KG1 (cell line): ENCODE results near the gene BIRC7.

ENCODE experiments used
- DNase-seq: peaks from one replicate; lab custom pipeline; 2025; lab: John Stamatoyannopoulos, UW

Gene BIRC7

DNA sequence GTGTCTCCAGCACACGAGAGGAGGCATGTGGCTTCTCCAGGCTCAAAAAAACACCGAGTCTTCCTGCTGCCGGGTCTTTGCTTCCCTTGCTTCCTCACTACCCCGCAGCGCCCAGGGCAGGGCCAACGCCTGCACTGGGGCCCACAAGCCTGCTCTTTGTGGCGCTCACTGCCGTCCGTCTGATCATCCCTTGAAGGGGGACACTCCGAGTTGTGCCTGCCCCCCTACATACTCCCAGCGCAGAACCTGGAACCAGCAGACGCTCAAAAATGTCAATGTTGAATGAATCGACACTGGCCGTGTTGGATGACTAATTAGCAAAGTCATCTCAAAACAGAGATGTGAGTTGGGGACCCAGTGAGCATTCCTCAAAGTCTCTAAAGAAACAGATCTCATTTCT, 28.8 kb downstream of the BIRC7 start:
- DNase-seq: no peak

- no peak for DNase-seq
These were observed 30.3 kb downstream of the BIRC7 start for GRCh38 chr20:63265891-63266515.

DNA sequence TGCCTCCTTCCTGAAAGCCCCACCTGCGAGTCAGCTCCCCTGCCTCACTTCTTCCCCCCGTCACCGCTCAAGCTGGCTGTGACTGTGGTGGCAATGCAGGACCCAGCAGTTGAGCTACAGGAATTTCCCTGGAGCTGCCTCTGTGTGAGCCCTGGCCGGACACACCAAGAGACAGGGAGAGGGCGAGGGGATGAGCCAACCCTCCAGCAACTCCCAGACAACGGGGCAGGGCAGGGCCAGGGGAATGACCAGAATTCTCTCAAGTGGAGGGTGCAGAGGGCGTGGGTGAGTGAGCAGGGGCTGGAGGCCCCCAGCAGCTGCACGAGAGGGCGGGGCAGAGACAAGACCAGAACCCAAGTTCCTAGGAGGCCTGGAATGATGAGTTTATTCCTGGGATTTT, 32.0 kb downstream of the BIRC7 start:
- no peak for DNase-seq

DNA sequence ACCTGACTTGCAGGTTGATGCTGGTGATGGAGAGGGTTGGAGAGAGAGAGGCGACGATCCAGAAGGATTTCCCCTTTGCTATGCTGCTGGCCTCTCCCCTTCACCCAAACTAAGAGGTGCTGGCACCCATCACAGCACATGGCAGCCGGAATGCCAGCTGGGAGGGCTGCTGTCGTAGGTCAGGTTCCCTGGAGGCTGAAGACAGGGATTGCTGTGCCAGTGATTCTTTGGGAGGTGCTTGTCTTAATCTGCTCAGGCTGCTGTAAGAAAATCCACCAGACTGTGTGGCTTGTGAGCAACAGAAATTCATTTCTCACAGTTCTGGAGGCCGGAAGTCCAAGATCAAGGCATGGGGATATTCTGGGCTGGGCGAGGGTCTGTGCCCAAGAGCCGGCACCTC, 32.6 kb downstream of the BIRC7 start:
- DNase-seq: no peak

- no peak for DNase-seq
These were observed 33.1 kb downstream of the BIRC7 start for GRCh38 chr20:63268671-63269439.

DNA sequence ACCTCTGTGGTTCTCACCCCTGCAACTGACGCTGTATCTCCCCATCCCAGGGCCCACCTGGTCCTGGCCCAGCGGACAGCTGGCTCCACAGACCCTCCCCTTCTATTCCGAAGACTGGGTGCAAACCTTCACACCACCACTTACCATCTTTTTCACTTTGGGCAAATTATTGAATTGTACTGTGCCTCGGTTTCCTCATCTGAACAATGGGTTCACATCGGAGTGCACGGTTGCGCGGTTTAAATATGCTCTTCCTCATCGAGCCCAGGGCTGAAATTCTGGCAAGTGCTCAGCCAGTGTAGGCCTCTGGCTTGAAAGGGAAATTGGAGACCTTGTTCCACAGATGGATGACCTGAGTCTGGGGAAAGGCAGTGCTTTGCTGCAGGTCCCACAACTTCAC, 34.0 kb downstream of the BIRC7 start:
- DNase-seq: no peak

DNA sequence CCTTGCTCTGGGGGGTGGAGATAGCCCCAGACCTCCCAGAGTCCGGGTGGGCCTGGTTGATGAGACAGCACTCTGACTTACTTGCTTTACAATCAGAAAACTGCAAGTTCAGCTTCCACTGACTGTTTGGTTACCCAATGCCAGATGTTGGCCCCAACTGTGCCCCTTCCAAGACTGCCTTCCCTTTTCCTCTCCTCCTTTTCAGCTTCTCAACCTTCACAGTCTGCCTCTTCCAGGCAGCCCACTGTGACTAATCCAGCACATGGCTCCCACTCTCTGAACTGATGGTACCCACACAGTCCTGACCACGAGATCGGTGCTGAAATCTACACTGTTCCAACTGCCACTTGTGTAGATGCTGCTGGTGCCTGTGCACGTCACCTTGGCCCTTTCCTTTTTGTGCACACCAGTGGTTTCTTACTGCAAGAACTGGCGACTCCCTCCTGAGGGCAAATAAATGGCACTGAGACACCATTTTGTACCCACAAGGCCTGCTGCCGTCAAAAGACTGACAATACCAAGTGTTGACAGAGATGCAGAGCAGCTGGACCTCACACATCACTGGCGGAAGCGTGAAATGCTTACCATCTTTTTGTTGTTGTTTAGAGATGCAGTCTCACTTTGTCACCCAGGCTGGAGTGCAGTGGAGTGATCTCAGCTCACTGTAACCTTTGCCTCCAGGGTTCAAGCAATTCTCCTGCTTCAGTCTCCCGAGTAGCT, 35.1 kb downstream of the BIRC7 start:
- DNase-seq: no peak

DNA sequence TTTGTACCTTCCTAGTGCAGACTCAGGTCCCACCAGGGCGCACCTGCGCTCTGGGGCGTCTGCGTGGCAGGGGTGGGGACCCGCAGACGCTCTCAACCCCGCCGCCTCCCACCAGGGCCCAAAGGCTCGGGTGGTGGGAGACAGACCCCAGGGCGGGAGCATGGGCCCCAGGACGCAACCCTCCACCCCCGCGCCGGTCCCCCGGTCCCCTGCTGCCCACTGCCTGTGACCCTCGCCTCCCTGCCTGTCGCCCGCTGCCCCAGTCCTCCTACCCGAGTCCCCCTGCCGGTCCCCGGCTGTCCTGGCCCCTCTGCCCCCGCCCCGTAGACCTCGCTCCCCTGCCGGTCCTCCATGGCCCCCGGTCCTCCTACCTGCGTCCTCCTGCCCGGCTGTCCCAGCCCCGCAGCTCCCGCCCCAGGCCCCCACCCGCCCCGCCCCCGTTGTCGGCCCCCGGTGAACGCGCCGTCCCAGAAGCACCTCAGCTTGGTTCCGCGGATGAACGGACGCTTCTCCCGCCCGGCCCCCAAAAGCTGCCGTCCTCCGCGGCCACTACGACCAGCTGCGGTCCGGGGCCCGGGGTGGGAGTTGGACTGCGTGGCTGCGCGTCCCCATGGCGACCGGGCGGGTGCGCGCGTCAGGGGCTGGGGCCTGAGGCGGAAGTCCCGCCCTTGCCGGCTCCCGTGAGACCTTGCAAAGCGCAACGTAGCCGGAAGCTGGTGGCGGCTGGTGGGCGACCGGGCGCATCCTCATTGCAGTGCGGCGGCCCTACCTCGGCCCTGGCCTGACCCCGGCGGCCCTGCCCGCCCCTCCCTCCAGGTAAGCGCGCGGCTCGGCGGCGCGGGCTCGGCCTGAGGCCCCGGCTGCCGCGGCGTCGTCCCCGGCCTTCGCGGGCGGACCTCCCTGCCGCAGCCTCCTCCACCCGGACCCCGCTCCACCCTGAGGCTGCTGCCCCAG, 36.7 kb downstream of the BIRC7 start, which contains the start of gene ARFGAP1:
Gene ARFGAP1 (plus strand): TSS at position 709 of the 954 bp plus-strand sequence. CDS start 2,768 bp downstream, outside the sequence.
- peak; percentile 77 for DNase-seq

- no peak for DNase-seq
These were observed 37.4 kb downstream of the BIRC7 start for GRCh38 chr20:63273059-63273579.

DNA sequence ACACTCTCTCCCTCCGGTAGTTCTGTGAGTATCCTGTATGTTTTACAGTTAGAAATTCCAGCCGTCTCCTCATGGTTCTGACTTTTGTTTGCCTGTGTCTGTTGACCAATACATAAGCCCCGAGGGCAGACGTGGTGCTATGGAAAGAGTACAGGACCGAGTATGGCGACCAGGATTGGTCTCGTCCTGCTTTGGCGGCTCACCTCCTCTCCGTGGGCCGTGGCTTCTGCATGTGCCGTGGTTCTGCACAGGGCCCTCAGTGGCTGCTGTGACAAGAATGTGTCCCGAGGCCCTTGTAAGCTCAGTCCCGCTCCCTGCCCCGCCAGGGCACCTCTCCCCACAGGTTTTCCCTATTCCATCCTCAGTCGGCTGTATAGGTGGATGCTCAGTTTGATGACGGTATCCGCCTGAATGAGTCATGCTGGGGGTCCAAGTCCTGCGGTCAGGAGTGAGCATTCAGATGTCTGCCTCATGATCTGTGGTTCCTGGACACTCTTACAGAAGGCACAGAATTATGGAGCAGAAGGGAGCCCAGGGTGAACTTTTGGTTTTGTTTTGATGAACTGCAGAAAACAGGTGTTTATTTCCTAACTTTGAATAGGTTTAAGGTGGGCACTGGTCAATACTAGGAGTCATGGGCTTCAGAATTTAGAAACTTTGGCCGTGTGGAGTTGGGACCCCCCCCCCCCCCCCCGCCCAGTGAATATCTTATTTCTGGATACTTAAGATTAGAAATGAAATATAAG, 38.1 kb downstream of the BIRC7 start:
- DNase-seq: no peak

DNA sequence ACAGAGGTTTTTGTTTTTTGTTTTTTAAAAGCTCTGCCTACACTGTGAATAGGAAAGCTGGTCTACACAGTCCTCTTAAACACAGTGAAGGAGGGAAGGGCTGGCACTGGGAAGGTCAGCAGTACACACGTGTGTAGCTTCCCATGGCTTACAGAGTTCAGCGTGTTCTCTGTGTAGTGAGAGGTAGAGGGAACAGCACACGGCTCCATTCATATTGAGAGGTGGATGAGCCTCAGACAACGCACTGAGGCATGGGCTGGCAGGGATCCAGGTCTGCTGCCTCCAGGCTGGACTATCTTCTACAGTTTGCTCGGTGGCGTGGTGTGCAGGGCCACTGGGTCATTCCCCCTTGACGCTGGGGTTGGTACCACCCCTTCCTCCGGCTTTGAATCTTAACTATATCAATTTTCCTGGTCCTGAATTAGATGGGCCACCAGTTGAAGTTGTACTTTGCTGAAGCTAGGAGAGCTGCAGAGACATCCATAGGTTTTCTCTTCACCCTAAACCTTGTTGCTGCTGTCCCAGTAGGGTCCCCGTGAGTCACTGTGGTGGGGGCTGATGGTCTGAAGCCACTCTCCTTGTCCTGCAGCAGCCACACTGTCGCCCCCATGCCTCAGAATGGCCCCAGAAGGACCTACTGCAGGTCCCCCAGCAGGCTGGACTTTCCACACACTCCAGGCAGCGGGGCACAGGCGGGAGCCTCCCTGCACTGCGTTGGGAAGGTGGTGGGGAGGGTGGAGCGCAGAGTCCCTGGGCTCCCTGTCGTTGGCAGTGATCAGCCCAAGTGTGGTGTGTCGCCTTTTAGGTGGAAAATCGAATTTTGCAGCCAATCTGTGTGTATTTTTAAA, 38.9 kb downstream of the BIRC7 start:
- DNase-seq: no peak

DNA sequence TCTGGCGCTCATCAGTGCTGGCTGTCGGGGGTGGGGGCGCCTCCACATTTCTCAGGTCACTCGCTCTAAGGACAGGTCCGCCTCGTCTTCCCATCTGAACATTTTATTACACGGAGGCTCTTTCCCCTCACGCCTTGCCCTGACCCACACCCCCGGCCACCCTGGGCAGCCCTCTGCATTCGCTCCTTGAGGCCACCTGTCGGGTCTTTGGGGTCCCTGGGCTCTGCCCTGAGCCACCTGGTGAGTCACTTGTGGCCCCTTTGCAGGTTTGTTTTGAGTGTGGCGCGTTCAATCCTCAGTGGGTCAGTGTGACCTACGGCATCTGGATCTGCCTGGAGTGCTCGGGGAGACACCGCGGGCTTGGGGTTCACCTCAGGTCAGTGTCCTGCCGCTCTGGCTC, 40.1 kb downstream of the BIRC7 start:
- DNase-seq: no peak

DNA sequence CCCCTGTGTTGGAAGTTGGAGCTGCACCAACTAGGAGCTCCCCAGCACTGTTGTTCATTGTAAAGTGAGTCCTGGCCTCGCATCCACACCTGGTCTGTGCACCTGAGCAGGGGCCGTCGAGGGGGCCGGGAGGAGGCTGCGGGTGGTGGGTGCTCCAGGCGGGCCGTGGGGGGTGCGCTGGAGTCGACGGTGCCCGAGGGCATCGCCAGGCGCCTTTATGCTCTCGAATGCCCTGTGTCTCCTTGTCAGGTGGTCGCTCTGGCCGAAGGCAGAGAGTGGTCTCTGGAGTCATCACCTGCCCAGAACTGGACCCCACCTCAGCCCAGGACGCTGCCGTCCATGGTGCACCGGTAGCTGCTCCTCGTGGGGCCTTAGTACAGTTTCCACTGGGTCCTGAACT, 41.3 kb downstream of the BIRC7 start:
- DNase-seq: no peak

DNA sequence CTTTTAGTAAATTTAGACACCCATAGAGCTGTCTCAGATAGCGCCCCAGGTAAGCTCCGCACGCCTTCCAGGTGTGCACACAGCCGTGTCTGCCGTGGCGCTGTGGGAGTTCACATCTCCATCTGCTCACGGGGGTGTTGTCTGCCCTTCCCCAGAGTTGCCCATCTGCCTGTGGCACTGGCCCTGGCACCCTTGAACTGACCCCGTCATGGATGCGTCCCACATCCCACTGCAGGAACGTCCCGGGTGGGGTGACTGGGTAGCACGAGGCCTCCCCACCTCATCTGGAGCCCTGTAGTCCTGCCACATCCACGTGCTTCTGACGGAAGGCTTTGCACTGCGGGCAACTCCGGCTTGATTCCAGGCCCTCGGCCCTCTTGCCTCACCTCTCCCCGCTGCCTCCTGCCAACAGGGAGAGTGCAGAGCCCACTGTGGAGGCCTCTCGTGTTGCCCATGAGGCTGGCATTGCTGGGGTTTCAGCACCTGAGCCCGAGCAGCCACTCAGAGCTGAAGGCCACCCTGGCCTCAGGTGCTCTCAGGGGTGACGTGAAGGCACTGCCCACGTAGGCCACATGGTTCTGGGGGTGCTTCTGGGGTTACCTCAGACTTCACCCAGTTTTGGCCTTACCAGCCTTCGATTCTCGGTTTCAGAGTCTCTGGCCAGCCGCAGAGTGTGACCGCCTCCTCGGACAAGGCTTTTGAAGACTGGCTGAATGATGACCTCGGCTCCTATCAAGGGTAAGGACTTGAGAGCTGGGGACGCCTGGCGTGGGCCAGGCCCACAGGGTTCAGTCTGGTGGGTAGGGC, 42.0 kb downstream of the BIRC7 start:
- no peak for DNase-seq

DNA sequence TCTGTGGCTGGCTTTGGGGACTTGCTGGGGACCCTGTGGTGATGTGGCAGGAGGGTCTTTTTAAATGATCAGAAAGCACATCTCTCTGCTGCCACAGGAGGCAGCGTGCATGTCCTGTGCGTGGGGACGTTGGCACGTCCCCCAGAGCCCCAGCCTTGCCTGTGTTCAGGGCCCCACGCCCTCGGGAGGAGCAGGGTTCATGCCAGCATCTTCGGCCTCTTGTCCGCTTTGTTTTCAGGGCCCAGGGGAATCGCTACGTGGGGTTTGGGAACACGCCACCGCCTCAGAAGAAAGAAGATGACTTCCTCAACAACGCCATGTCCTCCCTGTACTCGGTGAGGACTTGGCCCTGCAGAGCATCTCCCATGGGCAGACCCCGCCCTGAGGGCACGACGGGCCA, 43.0 kb downstream of the BIRC7 start:
- DNase-seq: no peak

DNA sequence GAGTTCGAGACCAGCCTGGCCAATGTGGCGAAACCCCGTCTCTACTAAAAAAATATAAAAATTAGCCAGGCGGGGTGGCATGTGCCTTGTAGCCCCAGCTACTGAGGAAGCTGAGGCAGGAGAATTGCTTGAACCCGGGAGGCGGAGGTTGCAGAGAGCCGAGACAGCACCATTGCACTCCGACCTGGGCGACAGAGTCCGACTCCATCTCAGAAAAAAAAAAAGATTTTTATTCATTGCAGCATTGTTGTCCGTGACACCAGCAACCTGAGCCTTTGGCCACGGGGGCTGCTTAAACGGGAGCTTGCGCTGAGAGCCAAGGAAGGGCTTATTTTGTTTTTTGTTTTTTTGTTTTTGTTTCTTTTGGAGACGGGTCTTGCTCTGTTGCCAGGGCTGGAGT, 44.2 kb downstream of the BIRC7 start:
- no peak for DNase-seq

DNA sequence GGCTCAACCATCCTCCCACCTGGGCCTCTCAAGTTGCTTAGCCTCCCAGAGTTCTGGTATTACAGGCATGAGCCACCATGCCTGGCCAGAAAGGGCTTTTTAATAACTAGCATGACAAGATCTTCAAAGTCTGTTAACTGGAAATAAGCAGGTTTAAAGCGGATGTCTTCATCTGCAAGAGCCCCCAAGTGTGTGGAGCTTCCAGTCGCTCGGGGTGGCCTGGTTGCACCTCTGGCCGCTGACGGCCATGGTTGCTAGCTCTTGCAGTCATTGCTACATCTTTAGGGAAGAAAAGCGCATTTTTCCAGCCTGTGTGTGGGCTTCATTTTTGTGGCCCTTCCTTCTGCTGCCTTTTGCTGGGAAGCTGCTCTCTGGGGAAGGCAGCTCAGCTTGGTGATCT, 44.7 kb downstream of the BIRC7 start:
- no peak for DNase-seq

- no peak for DNase-seq
These were observed 45.3 kb downstream of the BIRC7 start for GRCh38 chr20:63280929-63281545.
